Measurements from ENCODE around the gene TOLLIP.
"Not testable (repeated sequence)": the region's sequence is repeated elsewhere in the genome, so short reads cannot be mapped to it uniquely, and the experiment has no call there.

TOLLIP gene

DNA sequence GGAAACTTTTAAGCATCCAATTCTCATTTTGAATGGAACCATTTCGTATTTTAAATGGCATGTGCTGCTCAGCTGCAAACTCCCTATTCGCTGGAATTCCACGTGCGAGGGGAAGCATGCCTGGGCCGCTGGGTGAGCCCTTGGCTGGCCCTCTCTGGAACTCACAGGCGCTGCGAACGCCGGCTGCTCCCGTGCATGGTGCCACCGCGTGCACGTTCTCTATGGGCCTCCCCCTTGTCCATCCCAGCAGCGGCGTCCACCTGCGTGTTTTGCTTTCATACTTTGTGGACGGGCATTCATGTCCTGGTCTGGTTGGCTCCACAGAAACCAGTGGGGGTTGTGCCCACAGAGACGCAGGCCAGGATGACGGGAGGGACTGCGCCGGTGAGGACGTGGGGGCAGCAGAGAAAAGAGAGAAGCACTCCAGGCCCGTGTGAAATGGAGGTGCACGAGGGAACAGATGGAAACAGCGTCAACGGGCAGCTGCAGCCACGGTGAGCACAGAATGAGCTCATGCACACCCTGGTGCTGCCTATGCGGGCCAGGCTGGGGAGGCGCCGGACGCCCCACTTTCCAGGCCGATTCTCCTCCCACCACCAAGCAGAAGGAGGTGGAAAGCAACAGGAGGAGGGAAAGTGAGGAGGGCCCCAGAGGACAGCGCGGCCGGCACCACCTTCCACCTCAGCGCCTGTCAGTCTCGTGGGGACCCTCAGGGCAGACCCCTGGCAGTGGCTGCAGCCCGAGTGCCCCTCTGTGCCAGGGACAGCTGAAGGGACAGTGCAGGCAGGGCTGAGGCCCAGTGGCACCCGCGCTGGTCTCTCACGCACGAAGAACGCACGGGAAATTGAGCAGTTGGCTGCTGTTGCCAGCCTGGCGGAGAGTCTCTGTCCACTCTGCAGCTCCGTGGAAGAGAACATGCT lies 29.1 kb downstream of the TOLLIP start:
- DNase-seq, result no peak

DNA sequence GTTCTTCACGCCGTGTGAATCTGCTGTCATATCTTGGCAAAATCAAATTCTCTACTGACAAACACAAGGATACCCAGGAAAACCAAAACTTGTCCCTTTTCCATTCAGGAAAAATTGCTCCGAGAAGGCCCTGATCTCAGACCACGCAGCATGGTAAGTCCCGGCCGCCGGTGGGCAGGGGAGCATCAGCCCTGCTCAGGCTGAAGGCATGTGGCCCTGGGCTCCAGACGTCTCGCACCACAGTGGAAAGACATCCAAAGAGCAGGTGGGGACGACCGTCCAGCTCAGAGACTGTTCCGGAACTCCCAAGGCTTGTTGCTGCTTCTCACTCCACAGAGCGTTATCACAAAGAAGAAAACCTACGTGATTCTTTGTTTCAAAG lies 29.8 kb downstream of the TOLLIP start:
- no peak for DNase-seq

DNA sequence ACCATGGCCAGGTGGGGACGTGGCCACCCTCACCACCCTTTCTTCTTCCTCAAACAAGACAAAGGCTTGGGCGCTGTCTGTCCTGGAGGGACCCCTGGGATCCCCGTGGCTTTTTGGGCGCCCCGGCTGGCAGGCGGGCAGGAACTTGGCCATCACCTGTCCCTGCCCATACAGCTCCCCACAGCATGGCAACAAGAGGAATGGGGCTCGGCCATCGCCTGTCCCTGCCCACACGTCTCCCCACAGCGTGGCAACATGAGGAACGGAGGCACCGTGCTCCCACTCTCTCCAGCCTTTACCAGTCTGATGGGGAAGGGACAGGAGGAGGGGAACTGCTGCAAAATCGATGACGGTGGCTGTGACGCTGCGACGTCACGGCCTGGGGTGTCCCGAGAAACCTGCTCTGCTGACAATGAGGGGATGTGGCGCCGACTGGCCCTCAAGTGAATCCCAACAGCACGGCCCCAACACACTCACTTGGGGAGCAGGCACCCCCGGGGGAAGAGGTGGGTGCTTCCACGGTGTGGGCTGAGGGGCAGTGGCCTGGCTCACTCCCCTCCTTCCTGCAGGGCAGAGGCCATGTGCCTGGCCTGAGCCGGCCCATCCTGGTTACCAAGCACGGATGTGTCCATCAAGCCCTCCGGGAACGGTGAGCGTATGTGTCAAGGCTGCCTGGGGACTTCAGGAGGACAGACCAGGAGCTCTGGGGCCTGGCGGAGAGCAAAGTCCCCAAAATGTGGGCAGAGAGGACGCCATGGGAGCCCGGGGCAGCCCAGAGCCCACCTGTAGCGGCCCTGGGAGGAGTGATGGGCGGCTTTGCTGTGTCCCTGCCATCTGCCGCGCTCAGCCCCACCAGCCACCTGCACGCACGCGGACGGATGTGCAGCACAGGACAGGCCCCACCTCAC lies 30.4 kb downstream of the TOLLIP start:
- DNase-seq, result no peak

DNA sequence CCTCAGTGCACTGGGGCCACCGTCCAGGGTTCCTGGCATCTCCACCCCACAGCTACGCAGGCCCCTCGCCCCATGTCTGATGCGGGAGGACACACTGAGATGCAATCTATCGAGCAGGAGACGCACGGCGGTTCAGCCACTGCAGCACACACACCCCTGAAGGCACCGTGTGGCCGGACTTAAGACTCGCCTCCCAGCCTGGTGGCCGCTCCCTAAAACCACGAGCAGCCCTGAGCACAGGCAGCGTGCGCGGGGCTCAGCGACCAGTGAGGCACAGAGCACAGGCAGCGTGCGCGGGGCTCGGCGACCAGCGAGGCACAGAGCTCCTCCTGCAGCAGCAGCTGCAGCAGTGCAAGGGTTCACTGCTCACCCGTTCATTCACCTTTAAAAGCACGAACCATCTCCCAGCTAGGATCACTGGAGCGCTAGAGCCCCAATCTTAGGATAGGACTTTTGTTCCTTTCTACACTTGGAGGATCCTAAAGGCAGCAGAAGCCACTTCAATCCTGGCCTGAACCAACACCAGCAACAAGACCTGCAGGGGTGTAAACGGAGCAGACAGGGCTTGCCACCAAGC lies 31.4 kb downstream of the TOLLIP start:
- DNase-seq, result no peak

DNA sequence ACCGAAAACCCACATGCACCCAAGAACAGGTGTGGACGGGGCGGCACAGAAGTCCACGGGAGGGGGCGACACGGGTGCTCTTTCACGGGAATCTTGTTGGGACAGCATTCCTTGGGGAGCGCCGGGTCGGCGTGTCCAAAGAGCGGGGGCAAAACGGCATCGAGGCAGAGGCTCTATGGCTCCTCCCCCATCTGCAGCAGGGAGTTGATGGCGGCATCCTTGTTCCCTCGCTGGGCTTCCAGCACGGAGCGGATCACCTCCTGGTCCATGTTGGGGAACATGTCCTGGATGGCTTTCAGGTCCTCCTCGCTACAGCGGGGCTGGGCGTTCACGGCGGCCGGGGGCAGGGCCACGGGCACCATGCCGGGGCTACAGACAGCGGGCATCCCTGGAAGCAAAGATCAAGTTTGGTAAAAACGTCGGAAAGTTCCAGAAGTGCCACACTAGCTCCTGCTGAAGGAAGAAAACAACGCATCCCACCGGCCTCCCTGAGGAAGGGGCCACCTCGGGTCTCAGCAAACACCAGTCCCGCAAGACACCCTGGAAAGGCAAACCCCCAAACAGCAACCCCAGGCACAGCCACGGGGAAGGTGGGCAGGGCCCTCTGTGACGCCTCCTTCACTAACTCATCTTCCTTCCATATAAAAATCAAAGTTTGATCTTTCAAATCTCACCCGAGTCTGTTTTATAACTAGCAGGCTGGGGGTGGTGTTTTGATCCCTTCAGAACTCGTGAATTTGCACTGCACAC lies 32.4 kb downstream of the TOLLIP start:
- DNase-seq, result no peak

DNA sequence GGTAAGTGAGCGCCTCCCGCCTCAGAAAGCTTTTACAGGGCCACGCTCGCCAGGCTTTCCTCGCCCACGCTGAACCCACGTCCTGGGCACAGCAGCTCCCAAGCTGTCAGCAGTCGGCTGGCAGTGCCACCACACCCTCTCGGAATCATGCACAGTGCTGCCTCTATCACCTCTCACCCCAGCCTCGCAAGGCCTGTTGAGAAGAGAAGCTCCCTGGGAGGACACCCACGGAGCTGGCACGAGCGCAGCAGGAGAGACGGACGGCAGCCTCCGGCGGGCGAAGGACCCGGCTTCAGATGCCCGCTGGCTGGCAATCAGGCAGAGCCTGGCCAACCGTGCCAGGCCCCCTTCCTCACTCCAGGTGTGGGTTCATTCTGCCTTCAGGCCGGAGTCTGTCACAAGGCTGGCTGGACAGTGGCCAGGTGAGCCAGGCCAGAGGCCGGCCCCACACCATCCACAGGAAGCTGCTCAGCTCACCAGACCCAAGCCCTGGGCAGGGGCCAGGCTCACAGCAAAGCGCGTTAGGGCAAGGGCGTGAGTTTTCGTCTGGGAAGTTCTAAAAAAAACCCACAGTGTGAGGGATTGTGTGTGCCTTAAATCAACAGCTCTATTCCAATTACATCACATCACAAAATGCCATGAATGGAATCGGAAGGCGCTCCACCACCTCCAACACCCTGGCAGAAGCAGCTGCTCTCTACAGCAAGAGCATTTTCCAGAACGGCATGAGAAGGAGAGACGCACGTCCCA lies 33.2 kb downstream of the TOLLIP start:
- no peak for DNase-seq

DNA sequence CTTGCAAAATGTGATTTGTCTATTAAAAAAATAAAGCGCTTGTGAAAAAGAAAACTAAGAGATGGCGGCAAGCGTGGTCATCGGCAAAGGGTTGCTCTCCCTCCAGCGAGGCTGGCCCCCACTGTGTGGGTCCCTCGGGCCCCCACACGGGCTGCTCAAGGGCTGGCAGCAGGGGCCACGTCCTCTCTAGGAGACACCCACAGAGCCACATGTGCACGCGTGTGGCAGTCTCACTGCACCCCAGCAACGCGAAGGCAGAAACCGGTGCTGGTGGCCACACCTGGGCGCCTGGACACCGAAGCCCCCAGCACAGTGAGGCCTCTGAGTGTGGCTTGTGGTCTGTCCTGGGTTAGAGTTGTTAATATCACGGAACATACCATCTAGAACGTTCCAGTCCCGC lies 34.4 kb downstream of the TOLLIP start:
- DNase-seq, result no peak

DNA sequence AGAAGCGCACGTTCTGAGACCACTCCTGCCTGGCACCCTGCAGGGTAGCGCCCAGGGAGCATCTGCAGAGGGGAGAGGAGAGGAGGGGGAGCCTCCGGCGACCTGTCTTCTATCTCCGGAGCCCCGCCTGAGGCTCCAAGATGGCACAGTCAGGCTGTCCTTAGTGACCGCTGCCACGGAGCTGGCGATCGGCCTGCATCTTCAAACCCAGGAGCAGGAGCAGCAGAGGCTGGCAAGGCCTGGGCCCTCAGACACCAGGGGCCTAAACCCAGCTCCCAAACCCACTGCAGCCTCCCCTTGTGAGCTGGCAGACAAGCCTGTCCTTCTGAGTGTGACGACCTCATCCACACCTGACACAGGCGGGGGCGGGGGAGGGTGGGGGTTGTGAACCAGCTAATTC lies 34.9 kb downstream of the TOLLIP start:
- DNase-seq, result no peak

DNA sequence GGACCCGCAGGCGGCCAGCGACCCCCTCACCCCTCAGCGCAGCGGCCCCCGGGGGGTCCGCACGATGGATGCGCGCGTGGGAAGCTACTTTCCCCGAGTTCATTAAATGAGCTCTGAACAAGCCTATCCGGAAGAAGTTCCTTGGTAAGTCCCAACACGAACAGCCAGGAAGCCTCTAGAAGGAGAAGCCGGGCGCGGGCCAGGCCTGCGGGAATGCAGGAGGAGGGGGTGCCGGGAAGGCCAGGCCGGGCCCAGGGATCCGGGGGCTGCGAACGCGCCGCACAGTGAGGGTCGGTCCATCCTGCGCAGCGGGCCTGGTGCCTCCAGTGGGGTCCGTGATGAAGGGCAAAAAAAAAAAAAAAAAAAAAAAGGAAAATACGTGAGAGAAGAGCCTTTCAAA lies 36.9 kb downstream of the TOLLIP start:
- DNase-seq, result no peak

DNA sequence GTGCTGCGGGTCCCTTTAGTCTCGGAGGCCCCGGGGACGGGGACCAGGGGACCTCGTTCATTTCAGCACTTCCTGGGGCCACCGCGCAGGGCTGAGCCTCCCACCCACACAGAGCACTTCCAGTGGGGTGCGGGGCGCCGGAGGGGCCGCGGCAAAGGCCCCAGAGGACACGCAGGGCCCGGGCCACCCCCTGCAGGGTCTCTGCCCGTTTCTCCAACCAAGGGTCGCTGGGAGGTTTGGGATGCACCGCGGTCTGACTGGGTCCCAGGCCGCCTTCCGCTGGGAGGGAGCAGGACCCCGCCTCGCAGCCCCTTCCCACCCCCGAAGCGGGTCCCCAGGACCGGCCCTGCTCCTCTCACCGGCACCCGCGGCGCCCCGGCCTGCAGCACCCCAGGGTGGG lies 37.5 kb downstream of the TOLLIP start:
- no peak for DNase-seq

DNA sequence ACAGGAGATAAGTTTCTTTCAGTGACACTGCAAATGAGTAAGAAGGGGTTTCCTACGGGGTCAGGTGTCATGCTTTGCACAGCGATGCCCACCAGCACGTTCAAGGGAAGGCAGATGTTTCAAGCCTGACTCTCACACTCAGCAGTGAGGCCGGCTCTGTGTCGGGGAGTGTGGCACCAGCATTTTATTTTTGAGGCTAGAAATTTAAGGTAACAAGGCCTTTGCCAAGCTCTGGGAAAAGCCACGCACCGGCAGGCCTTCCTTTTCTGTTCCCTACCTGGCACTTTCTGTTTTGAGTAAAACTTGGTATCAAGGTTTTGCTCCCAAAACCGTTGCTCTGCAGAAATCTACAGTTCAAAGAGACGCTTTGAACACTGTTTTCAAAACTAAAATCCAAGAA lies 38.0 kb downstream of the TOLLIP start:
- no peak for DNase-seq

DNA sequence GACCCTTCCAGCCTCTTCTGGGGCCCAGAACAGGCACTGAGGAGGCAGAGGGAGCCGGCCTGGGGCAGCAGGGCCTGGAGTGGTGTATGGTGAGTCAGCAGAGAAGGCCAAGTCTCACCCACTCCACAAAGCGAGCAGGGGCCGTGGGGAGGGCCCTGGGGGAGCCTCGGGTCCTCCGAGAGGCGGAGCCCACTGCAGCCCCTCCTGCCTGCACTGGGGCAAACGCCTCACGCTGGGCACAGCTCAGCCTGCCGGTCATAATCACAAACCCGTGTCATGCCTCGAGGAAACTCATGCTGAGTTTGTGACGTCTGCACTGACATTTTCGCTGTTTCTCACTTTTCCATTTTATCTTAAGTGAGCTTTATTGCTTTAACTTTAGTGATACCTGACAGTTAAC lies 38.4 kb downstream of the TOLLIP start:
- no peak for DNase-seq

DNA sequence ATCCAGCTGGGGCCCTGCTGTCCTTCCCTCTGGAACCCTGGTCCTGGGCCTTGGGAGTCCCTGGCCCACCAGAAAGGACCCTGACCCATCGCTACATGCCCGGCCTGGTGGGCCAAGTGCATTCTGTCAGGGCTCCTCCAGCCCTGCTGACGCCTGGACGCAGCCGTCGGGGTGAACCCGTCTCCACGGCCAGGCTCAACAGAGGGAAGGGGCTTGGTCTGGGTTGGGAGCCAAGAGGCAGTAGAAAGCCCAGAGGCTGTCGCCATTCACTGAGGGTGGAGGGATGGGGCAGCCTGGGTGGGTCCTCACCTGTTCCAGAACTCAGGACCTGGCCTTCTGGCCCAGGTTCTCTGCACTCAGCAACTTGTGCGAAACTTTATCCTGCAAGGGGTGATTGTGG lies 39.0 kb downstream of the TOLLIP start:
- no peak for DNase-seq

DNA sequence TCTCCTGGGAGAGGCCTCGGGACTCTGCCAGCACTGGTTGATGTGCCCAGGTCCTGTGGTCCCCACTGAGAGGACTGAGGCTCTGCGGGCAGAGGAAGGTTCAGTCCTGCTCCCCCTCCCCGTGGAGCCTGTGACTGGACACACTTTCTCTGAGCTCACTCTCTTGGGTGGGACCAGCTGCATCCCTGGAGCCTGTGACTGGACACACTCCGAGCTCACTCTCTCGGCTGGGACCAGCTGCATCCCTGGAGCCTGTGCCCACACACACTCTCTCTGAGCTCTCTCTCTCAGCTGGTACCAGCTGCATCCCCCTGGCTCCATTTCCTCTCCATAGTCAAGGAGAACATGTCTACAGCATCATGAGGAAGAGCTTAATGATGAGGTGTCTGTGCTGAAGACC lies 39.5 kb downstream of the TOLLIP start:
- no peak for DNase-seq

DNA sequence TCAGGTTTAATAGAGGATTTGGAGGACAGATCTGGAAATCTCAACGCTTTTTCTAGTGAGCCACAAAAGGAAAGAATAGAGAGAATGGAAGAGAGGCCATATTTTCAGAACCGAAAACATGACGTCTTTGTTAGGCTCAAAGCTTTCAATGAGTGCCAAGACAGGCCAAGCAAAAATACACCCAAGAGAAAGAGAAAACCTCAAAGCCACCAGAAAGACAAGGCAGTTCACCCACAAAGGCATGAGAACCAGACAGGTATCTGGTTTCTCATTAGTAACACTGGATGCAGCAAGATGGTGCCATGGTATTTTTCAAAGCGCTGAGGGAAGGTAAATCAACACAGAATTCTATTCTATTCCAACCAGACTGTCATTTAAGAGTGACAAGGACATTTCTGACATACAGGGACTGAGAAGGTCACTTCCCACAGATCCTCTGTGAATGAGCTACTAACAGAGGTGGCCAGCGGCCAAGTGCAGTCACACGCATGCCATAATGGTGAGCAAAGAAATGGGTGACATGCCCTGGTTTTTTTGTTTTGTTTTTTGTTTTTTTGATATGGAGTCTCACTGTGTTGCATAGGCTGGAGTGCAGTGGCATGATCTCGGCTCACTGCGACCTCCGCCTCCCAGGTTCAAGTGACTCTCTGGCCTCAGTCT lies 41.9 kb downstream of the TOLLIP start:
- no peak for DNase-seq

DNA sequence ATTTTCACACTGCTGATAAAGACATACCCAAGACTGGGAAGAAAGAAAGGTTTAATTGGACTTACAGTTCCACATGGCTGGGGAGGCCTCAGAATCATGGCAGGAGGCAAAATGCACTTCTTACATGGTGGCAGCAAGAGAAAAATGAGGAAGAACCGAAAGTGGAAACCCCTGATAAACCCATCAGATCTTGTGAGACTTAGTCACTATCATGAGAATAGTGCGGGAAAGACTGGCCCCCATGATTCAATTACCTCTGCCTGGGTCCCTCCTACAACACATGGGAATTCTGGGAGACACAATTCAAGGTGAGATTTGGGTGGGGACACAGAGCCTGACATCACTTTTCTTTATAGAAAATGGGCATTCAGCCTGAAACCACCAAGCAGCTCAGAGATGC lies 42.5 kb downstream of the TOLLIP start:
- DNase-seq, result not testable (repeated sequence)

DNA sequence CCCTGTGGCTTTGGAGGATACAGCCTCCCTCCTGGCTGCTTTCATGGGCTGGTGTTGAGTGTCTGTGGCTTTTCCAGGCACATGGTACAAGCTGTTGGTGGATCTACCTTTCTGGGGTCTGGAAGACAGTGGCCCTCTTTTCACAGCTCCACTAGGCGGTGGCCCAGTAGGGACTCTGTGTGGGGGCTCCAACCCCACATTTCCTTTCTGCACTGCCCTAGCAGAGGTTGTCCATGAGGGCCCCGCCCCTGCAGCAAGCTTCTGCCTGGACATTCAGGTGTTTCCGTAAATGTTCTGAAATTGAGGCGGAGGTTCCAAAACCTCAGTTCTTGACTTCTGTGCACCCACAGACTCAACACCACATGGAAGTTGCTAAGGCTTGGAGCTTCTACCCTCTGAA lies 44.0 kb downstream of the TOLLIP start:
- DNase-seq, result not testable (repeated sequence)

DNA sequence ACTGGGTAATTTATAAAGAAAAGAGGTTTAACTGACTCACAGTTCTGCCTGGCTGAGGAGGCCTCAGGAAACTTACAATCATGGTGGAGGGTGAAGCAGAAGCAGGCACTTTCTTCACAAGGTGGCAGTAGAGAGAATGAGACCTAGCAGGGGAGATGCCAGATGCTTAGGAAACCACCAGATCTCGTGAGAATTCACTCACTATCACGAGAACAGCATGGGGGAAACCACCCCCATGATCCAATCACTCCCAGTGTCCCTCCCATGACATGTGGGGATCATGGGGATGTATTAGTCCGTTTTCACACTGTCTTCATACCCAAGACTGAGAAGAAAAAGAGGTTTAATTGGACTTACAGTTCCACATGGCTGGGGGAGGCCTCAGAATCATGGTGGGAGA lies 45.0 kb downstream of the TOLLIP start:
- not testable (repeated sequence) for DNase-seq

DNA sequence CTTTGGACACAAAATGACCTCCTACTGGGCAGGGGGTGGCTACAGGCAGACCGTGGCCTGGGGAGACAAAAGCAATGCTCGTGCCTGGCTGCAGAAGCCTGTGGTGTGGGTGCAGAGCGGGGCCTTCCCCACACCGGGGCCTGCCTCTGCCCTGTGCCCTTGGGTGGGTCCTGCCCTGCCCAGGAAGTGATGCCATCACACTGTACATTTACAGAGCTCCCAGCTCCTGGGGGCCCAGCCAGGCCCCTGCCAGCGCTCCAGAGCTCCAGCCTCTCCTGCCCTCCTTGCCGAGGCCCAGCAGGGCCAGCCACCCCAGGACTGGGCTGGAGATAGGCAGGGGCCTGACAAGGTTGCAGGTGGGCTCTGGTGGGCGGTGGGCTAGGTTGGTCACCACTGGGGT lies 46.4 kb downstream of the TOLLIP start:
- DNase-seq, result no peak

DNA sequence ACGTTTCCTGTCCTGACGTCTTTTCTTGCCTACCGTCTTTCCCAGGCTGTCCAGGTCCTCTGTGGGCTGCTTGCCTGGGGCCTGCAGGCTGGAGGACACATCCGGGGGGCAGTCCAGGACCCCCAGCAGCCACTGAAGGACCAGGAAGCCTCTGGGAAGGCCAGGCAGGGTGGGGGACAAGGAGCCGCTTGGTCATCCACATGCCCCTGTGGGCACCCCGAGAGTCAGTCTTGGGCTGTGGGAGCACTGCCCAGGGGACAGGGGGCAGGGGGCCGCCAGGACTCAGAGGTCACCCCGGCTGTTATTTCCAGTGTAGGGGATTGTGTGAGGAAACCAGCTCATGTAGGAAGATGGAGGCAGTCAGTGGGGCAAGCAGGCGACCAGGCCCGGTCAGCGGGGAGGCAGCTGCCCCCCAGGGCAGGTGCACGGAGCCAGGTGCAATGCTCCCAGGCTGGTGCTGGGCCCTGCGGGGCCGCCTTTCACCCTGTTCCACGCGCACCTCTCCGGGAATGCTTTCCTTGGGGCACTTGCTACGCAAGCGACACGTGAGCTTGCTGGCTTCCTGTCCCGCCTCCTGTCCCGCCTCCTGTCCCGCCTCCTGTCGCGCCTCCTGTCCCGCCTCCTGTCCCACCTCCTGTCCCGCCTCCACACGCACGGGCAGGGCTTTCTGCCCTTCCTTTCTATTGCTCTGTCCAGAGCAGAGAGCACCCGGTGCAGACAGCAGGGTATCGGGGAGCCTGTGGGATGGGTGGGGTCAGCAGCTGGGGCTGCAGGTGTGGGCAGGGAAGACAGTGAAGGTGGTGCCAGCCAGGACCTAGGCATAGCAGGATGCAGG lies 47.0 kb downstream of the TOLLIP start:
- DNase-seq, result peak; percentile 71 to 82 (median 80)

All from activated CD4-positive, CD25-positive, alpha-beta regulatory T cell (primary cell).